Osteoblast (primary cell): ENCODE results near the gene ADCY4. TPM values are rescaled to one million over a fixed set of nuclear protein-coding genes. Genes with fewer than 3 reads are reported as not detected.
A peak's percentile ranks its signal among the peaks of the same experiment; 100 is the strongest.

Experiments used
- DNase-seq: peaks from one replicate; pipeline ENCODE4 v3.0.0; 2011; ENCODE audit warnings: low spot score, mixed read lengths; ENCODE audit not compliant: insufficient read length; ENCODE audit errors: missing footprints
- H2AFZ ChIP-seq: 2 replicates; pipeline ENCODE4 v1.6.0; 2011; ENCODE audit warnings: mild to moderate bottlenecking, low read length
- H3K27ac ChIP-seq: 2 replicates; pipeline ENCODE4 v1.5.1; 2011; ENCODE audit warnings: mild to moderate bottlenecking, low read depth, low read length, moderate library complexity
- H3K27me3 ChIP-seq: 2 replicates; pipeline ENCODE4 v1.6.0; 2012; ENCODE audit warnings: mild to moderate bottlenecking, control low read depth, inconsistent platforms, low read length, moderate library complexity; ENCODE audit not compliant: insufficient read depth
- H3K36me3 ChIP-seq: 2 replicates; pipeline ENCODE4 v1.5.1; 2011; ENCODE audit warnings: mild to moderate bottlenecking, low read length, control low read depth, moderate library complexity; ENCODE audit not compliant: insufficient read depth
- H3K4me1 ChIP-seq: 2 replicates; pipeline ENCODE4 v1.5.1; 2011; ENCODE audit warnings: mild to moderate bottlenecking, low read length, control low read depth, moderate library complexity; ENCODE audit not compliant: insufficient read depth
- H3K4me2 ChIP-seq: 2 replicates; pipeline ENCODE4 v1.6.0; 2011; ENCODE audit warnings: mild to moderate bottlenecking, low read length; ENCODE audit not compliant: insufficient read depth
- H3K4me3 ChIP-seq: fragments of 200-600 bp; sonication (generic); 3 replicates; pipeline ENCODE4 v1.5.1; 2012; ENCODE audit warnings: mild to moderate bottlenecking, low read length, inconsistent platforms; ENCODE audit not compliant: insufficient read depth
- H3K79me2 ChIP-seq: 2 replicates; pipeline ENCODE4 v1.6.0; 2012; ENCODE audit warnings: mild to moderate bottlenecking, low read length, control low read depth, inconsistent platforms; ENCODE audit not compliant: insufficient read depth
- H3K9me3 ChIP-seq: 2 replicates; pipeline ENCODE4 v1.5.1; 2011; ENCODE audit warnings: low read depth, low read length, control low read depth
- H4K20me1 ChIP-seq: 2 replicates; pipeline ENCODE4 v1.6.0; 2012; ENCODE audit warnings: mild to moderate bottlenecking, low read length, control low read depth; ENCODE audit not compliant: insufficient read depth
- CTCF ChIP-seq: IDR thresholded peaks from 2 replicates; pipeline ENCODE4 v1.5.1; 2011; ENCODE audit warnings: mild to moderate bottlenecking, low read depth, low read length, moderate library complexity; ENCODE audit errors: extremely low read depth
- total RNA-seq: library from RNA; depleted of rRNA; stranded (reverse); fragments of >200 nt; gene quantifications from 2 replicates; pipeline ENCODE4 v1.2.3, GENCODE V29; 2012

Gene ADCY4
- total RNA-seq, 1 donor: 18.8 TPM

GRCh38 chr14:24324024-24324423, 10.8 kb downstream of the ADCY4 start:
- no peak for TF ChIP-seq CTCF
- Histone ChIP-seq H3K4me1 (no peaks in the 10 kb centered on the region), H3K27me3 (no peaks in the 10 kb centered on the region)

GRCh38 chr14:24323341-24323740, 11.5 kb downstream of the ADCY4 start:
- no peaks in the 10 kb centered on the region for H3K4me1 ChIP-seq
- H3K79me2 ChIP-seq: no peaks in the 10 kb centered on the region
- no peak overlapping the region for H2AFZ ChIP-seq
- H4K20me1 ChIP-seq: peaks cover 4% of the 10 kb centered on the region
- H3K9me3 ChIP-seq: no peaks in the 10 kb centered on the region
- DNase-seq: peak; percentile 91
- H3K36me3 ChIP-seq: peaks cover 11% of the 10 kb centered on the region
- H3K4me2 ChIP-seq: no peak overlapping the region
- no peak overlapping the region for H3K27ac ChIP-seq
- H3K27me3 ChIP-seq: no peaks in the 10 kb centered on the region
- no peak for TF ChIP-seq CTCF
- H3K4me3 ChIP-seq: no peak overlapping the region

More at GRCh38 chr14:24324024-24324423, 10.8 kb downstream of the ADCY4 start:
- H3K27ac ChIP-seq: no peak overlapping the region
- DNase-seq: peak; percentile 65
- H3K4me3 ChIP-seq: no peak overlapping the region
- peaks cover 11% of the 10 kb centered on the region for H3K36me3 ChIP-seq
- H3K9me3 ChIP-seq: no peaks in the 10 kb centered on the region
- H2AFZ ChIP-seq: no peak overlapping the region
- peaks cover 4% of the 10 kb centered on the region for H4K20me1 ChIP-seq
- no peak overlapping the region for H3K4me2 ChIP-seq
- no peaks in the 10 kb centered on the region for H3K79me2 ChIP-seq

GRCh38 chr14:24322672-24323071, 12.2 kb downstream of the ADCY4 start:
- Histone ChIP-seq H2AFZ (no peak overlapping the region), H4K20me1 (peaks cover 4% of the 10 kb centered on the region), H3K4me2 (no peak overlapping the region), H3K79me2 (no peaks in the 10 kb centered on the region), H3K27me3 (no peaks in the 10 kb centered on the region), H3K9me3 (no peaks in the 10 kb centered on the region), H3K4me3 (no peak overlapping the region), H3K27ac (no peak overlapping the region), H3K36me3 (peaks cover 11% of the 10 kb centered on the region), H3K4me1 (peaks cover 2% of the 10 kb centered on the region)
- no peak for TF ChIP-seq CTCF
- DNase-seq: peak; percentile 50

- no peak overlapping the region for H3K27ac ChIP-seq
- H3K4me3 ChIP-seq: no peak overlapping the region
- H3K9me3 ChIP-seq: no peaks in the 10 kb centered on the region
- peaks cover 7% of the 10 kb centered on the region for H3K27me3 ChIP-seq
- DNase-seq: no peak
- H3K4me2 ChIP-seq: no peak overlapping the region
- peaks cover 8% of the 10 kb centered on the region for H3K4me1 ChIP-seq
- H3K79me2 ChIP-seq: no peaks in the 10 kb centered on the region
- H4K20me1 ChIP-seq: peaks cover 4% of the 10 kb centered on the region
- H2AFZ ChIP-seq: no peak overlapping the region
- TF ChIP-seq CTCF: no peak
- H3K36me3 ChIP-seq: peaks cover 11% of the 10 kb centered on the region
Measured at GRCh38 chr14:24321212-24321975, 13.5 kb downstream of the ADCY4 start.
